Parathyroid adenoma (tissue), 2 donors: ENCODE data around the gene SAMD4A.

Experiments
- H2AFZ ChIP-seq: fragments of 300-600 bp; sonication (generic); one replicate; pipeline ENCODE4 v1.7.0; 2017; ENCODE audit warnings: antibody characterized with exemption, mild to moderate bottlenecking
- H3K27ac ChIP-seq: fragments of 300-600 bp; sonication (generic); one replicate; pipeline ENCODE4 v1.7.0; 2017
- H3K27me3 ChIP-seq: fragments of 300-600 bp; sonication (generic); one replicate; pipeline ENCODE4 v1.7.0; 2017; ENCODE audit warnings: low read length; ENCODE audit not compliant: control insufficient read depth, insufficient read depth
- H3K36me3 ChIP-seq: fragments of 300-600 bp; sonication (generic); one replicate; pipeline ENCODE4 v1.7.0; 2017; ENCODE audit warnings: low read length; ENCODE audit not compliant: control insufficient read depth, insufficient read depth
- H3K4me1 ChIP-seq: fragments of 300-600 bp; sonication (generic); one replicate; pipeline ENCODE4 v1.7.0; 2017; ENCODE audit warnings: control low read depth
- H3K4me2 ChIP-seq: fragments of 300-600 bp; sonication (generic); one replicate; pipeline ENCODE4 v1.7.0; 2017; ENCODE audit warnings: low read length
- H3K4me3 ChIP-seq: fragments of 300-600 bp; sonication (generic); one replicate; pipeline ENCODE4 v1.7.0; 2017; ENCODE audit warnings: low read depth, low read length
- H3K79me2 ChIP-seq: fragments of 300-600 bp; sonication (generic); one replicate; pipeline ENCODE4 v1.7.0; 2017; ENCODE audit warnings: control low read depth
- H3K9ac ChIP-seq: fragments of 300-600 bp; sonication (generic); one replicate; pipeline ENCODE4 v1.7.0; 2017; ENCODE audit warnings: mild to moderate bottlenecking
- H3K9me3 ChIP-seq: fragments of 300-600 bp; sonication (generic); one replicate; pipeline ENCODE4 v1.7.0; 2017; ENCODE audit warnings: low read length; ENCODE audit not compliant: control insufficient read depth
- TF ChIP-seq, protein P1 (sequence below): fragments of 300-600 bp; sonication (generic); IDR thresholded peaks from one replicate; pipeline ENCODE4 v1.7.0; 2017; ENCODE audit warnings: antibody characterized with exemption, mild to moderate bottlenecking
- donor health status: primary hyperparathyroidism.

Gene SAMD4A

DNA sequence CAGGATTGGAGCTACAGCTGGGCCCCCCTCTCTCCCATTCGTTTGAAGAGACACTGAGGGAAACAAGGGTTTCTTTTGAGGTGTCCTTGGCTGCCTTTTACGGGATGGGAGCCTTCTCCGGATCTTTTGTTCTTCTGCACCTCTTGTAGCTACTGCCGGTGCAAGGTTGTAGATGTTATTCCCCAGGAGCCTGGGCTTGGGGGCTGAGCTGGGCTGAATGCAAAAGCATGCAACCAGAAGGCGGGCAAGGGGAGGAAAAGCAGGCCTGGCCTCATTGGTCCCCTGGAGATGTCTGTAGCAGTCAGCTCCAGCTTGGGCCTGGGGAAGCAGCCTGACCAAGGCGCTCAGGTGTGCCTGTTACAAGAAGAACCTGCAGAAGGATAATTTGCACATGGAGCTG, 225.4 kb downstream of the SAMD4A start:
- no peak overlapping the region for H3K4me2 ChIP-seq
- no peaks in the 10 kb centered on the region for H3K79me2 ChIP-seq
- H3K9ac ChIP-seq, result no peak overlapping the region
- no peaks in the 10 kb centered on the region for H3K36me3 ChIP-seq
- H3K9me3 ChIP-seq, result no peaks in the 10 kb centered on the region
- H3K27ac ChIP-seq, result no peak overlapping the region
- H2AFZ ChIP-seq, result no peak overlapping the region
- no peak overlapping the region for H3K4me3 ChIP-seq
- no peaks in the 10 kb centered on the region for H3K27me3 ChIP-seq
- TF ChIP-seq, protein P1, sequence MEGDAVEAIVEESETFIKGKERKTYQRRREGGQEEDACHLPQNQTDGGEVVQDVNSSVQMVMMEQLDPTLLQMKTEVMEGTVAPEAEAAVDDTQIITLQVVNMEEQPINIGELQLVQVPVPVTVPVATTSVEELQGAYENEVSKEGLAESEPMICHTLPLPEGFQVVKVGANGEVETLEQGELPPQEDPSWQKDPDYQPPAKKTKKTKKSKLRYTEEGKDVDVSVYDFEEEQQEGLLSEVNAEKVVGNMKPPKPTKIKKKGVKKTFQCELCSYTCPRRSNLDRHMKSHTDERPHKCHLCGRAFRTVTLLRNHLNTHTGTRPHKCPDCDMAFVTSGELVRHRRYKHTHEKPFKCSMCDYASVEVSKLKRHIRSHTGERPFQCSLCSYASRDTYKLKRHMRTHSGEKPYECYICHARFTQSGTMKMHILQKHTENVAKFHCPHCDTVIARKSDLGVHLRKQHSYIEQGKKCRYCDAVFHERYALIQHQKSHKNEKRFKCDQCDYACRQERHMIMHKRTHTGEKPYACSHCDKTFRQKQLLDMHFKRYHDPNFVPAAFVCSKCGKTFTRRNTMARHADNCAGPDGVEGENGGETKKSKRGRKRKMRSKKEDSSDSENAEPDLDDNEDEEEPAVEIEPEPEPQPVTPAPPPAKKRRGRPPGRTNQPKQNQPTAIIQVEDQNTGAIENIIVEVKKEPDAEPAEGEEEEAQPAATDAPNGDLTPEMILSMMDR, result no peak
- peaks cover 4% of the 10 kb centered on the region for H3K4me1 ChIP-seq

DNA sequence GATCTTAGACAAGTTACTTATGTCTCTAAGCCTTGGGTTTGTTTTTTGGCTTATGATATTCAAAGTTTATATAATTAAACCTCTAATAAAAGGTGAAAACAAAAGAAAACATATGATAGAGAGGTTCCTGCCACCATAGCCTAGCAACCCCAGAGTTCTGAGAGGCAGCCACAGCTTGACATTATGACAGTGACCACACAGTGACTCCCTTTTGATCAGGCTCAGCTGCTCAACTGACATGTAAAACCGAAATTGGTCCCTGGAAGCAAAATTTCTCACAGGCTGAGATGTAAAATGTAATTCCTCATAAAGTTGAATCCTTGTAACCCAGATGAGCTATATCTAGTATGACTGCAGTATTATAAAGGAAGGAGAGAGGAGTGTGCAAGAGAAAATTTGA, 227.2 kb downstream of the SAMD4A start:
- Histone ChIP-seq H3K36me3 (no peaks in the 10 kb centered on the region), H3K4me3 (no peak overlapping the region), H2AFZ (no peak overlapping the region)

GRCh38 chr14:54794796-54795195, 227.9 kb downstream of the SAMD4A start:
- TF ChIP-seq, protein P1, result no peak
- Histone ChIP-seq H3K4me2 (no peak overlapping the region), H3K4me3 (no peak overlapping the region), H3K27me3 (no peaks in the 10 kb centered on the region), H3K79me2 (no peaks in the 10 kb centered on the region), H3K36me3 (no peaks in the 10 kb centered on the region), H2AFZ (no peak overlapping the region), H3K9me3 (no peaks in the 10 kb centered on the region), H3K9ac (no peak overlapping the region), H3K27ac (no peak overlapping the region), H3K4me1 (no peaks in the 10 kb centered on the region)

More for the DNA sequence above, 227.2 kb downstream of the SAMD4A start:
- no peak overlapping the region for H3K4me2 ChIP-seq
- H3K79me2 ChIP-seq, result no peaks in the 10 kb centered on the region
- no peaks in the 10 kb centered on the region for H3K4me1 ChIP-seq
- H3K27me3 ChIP-seq, result no peaks in the 10 kb centered on the region
- TF ChIP-seq, protein P1, result no peak
- H3K9ac ChIP-seq, result no peak overlapping the region
- H3K9me3 ChIP-seq, result no peaks in the 10 kb centered on the region
- no peak overlapping the region for H3K27ac ChIP-seq

DNA sequence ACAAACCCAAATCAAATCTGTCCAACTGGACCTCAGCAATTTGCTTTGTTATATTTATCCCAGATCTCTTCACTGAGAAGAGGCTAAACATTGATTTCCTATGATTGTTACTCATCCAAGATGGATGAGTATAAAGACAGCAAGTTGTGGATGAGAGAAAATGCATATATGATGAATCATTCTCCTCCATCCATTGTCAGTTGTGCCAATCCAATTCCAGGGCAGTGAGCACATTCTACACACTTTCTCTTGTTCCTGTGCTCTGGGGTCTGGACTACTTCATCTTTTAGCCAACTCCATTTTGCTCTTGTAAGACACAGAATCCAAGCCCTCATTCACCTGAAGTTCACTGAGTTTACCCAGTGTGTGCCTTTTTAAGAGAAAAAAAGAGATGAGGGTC, 230.0 kb downstream of the SAMD4A start:
- H3K27ac ChIP-seq, result no peak overlapping the region
- no peak overlapping the region for H3K4me3 ChIP-seq
- no peaks in the 10 kb centered on the region for H3K79me2 ChIP-seq
- H3K9ac ChIP-seq, result no peak overlapping the region
- no peak overlapping the region for H3K4me2 ChIP-seq
- TF ChIP-seq, protein P1, result no peak
- no peaks in the 10 kb centered on the region for H3K9me3 ChIP-seq
- H3K4me1 ChIP-seq, result no peaks in the 10 kb centered on the region
- no peak overlapping the region for H2AFZ ChIP-seq
- H3K36me3 ChIP-seq, result no peaks in the 10 kb centered on the region
- H3K27me3 ChIP-seq, result no peaks in the 10 kb centered on the region

- no peak overlapping the region for H3K9ac ChIP-seq
- H3K9me3 ChIP-seq, result no peaks in the 10 kb centered on the region
- no peak overlapping the region for H3K4me3 ChIP-seq
- no peaks in the 10 kb centered on the region for H3K27me3 ChIP-seq
- H2AFZ ChIP-seq, result no peak overlapping the region
- H3K4me2 ChIP-seq, result no peak overlapping the region
- TF ChIP-seq, protein P1, result no peak
- H3K36me3 ChIP-seq, result no peaks in the 10 kb centered on the region
- H3K4me1 ChIP-seq, result no peaks in the 10 kb centered on the region
- H3K27ac ChIP-seq, result no peak overlapping the region
- no peaks in the 10 kb centered on the region for H3K79me2 ChIP-seq
These were observed 230.6 kb downstream of the SAMD4A start for GRCh38 chr14:54797556-54797955.
